ENCODE results near the gene MEA1. TPM values are rescaled to one million over a fixed set of nuclear protein-coding genes. Genes with fewer than 3 reads are reported as not detected.
"Not testable (repeated sequence)": the region's sequence is repeated elsewhere in the genome, so short reads cannot be mapped to it uniquely, and the experiment has no call there.

MEA1 gene
- 10 to 100 TPM; 86.6 to 99.6 (median 89.4) TPM for polyA plus RNA-seq (ENCODE audit: insufficient read length in 4 of 4)

- peak; percentile 94 to 100 (median 99) for DNase-seq (ENCODE audit: low read depth in 4 of 4, low spot score in 3 of 4)
These were observed at the start of gene MEA1, which contains the start of gene KLHDC3 for GRCh38 chr6:43013843-43014433. Gene MEA1, minus strand, starts transcription at chr6:43013946. Its CDS starts 133 bp downstream, at chr6:43013813. Gene KLHDC3, plus strand, starts transcription at chr6:43014249. Its CDS starts 2,944 bp downstream, at chr6:43017193.

- DNase-seq (ENCODE audit: low read depth in 4 of 4, low spot score in 3 of 4) = no peak
These were observed 49.1 kb upstream of the MEA1 start for GRCh38 chr6:43062818-43063217.

GRCh38 chr6:43061861-43062260, 48.1 kb upstream of the MEA1 start:
- no peak for DNase-seq (ENCODE audit: low read depth in 4 of 4, low spot score in 3 of 4)

- no peak for DNase-seq (ENCODE audit: low read depth in 4 of 4, low spot score in 3 of 4)
These were observed 47.2 kb upstream of the MEA1 start for GRCh38 chr6:43060755-43061633.

GRCh38 chr6:43060034-43060754, 46.4 kb upstream of the MEA1 start:
- no peak for DNase-seq (ENCODE audit: low read depth in 4 of 4, low spot score in 3 of 4)

GRCh38 chr6:43059168-43060033, 45.7 kb upstream of the MEA1 start, which contains the start of the genes KLC4 and MRPL2:
Gene KLC4, plus strand, starts transcription at chr6:43059631. Its CDS starts 1,705 bp downstream, at chr6:43061336.
Gene MRPL2, minus strand, starts transcription at chr6:43059434. Its CDS starts 53 bp downstream, at chr6:43059381.
- peak; percentile 94 to 99 (median 98) for DNase-seq (ENCODE audit: low read depth in 4 of 4, low spot score in 3 of 4)

GRCh38 chr6:43058531-43058930, 44.8 kb upstream of the MEA1 start:
- DNase-seq (ENCODE audit: low read depth in 4 of 4, low spot score in 3 of 4) = no peak

- DNase-seq (ENCODE audit: low read depth in 4 of 4, low spot score in 3 of 4) = no peak
These were observed 42.2 kb upstream of the MEA1 start for GRCh38 chr6:43055966-43056365.

- DNase-seq (ENCODE audit: low read depth in 4 of 4, low spot score in 3 of 4) = no peak
These were observed 40.6 kb upstream of the MEA1 start for GRCh38 chr6:43054206-43054943.

- peak; percentile 83 to 89 (median 86) for DNase-seq (ENCODE audit: low read depth in 4 of 4, low spot score in 3 of 4)
These were observed 39.9 kb upstream of the MEA1 start, which contains the start of gene CUL7 for GRCh38 chr6:43053545-43054205. Gene CUL7, minus strand, starts transcription at chr6:43053851. Its CDS starts 1,063 bp downstream, at chr6:43052788.

GRCh38 chr6:43052842-43053544, 39.2 kb upstream of the MEA1 start:
- DNase-seq (ENCODE audit: low read depth in 4 of 4, low spot score in 3 of 4) = peak in 1 of 4 donors; percentile 25

GRCh38 chr6:43052225-43052841, 38.6 kb upstream of the MEA1 start:
- no peak for DNase-seq (ENCODE audit: low read depth in 4 of 4, low spot score in 3 of 4)

- DNase-seq (ENCODE audit: low read depth in 4 of 4, low spot score in 3 of 4) = no peak
These were observed 37.2 kb upstream of the MEA1 start for GRCh38 chr6:43050981-43051380.

GRCh38 chr6:43047998-43048397, 34.3 kb upstream of the MEA1 start:
- no peak for DNase-seq (ENCODE audit: low read depth in 4 of 4, low spot score in 3 of 4)

- no peak for DNase-seq (ENCODE audit: low read depth in 4 of 4, low spot score in 3 of 4)
These were observed 31.7 kb upstream of the MEA1 start for GRCh38 chr6:43045371-43045930.

GRCh38 chr6:43043310-43043709, 29.6 kb upstream of the MEA1 start:
- no peak for DNase-seq (ENCODE audit: low read depth in 4 of 4, low spot score in 3 of 4)

- DNase-seq (ENCODE audit: low read depth in 4 of 4, low spot score in 3 of 4) = not testable (repeated sequence)
These were observed 27.7 kb upstream of the MEA1 start for GRCh38 chr6:43041475-43041874.
